NCI-H774 (cell line): ENCODE results near the gene NOXA1.

Experiments used
- DNase-seq: peaks from one replicate; lab custom pipeline; 2025; lab: John Stamatoyannopoulos, UW

The NOXA1 gene

DNA sequence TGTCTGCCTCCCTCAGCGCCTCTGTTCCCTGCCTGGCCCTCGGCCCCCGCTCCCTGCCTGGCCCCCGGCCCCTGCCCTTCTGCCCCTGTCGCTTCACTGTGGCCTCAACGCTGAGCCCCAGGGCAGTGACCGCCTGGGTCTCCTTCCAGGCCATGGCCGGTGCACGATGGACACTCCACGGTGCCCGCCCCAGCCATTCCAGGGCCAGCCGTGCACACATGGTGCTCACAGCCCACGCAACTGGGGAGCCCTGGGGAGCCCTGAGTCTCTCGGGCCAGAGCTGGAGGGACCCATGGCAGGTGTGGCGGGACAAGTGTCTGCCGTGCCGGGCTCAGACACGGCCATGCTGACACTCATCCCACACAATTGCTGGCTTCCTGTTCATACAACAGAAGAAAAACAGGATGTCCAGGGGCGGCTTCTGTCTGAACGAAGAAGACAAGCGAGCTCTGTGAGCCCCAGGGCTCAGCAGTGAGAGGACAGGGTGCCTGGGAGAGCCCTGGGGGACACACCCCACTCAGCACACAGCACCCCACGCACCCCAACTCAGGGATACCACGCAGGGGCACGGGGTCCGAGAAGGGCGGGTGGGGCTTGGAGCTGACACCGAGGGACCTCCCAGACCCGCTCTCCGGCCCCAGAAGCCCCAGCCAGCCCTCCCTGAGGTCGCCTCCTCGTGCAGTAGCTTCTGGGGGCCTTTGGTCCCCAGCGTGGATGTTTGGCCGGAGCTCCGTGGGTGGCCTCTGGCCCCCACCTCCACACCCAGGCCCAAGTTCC is 35.9 kb upstream of the NOXA1 start:
- DNase-seq, result no peak

DNA sequence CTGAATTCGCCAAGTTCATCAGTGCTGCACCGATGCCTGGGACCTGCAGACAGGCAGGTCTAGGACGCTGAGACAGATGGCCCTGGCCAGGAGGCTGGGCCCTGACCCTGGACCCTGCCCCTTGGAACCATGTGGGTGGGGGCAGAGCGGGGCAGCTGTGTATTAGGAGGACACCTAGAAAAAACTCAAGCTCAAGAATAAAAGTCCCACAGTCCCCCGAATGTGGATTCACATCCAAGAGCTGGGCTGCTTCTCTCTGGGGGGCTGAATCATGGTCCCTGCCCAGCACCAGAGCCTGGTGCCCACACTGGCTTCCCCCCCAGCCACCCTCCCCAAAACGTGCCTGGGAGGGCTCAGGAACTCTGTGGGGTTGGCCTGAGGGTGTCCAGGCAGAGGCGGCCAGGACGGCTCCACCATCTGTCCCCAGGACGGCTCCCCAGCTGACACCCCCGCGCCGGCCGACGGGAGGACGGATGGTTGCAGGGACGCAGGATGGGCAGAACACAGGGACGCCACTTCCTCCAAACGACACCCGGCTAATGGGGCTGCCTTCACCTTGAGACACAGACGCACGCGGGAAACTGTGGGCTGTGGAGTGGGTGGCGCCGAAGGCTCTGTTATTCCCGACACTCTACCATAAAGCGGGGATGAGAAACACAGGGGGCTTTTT is 35.2 kb upstream of the NOXA1 start:
- no peak for DNase-seq

DNA sequence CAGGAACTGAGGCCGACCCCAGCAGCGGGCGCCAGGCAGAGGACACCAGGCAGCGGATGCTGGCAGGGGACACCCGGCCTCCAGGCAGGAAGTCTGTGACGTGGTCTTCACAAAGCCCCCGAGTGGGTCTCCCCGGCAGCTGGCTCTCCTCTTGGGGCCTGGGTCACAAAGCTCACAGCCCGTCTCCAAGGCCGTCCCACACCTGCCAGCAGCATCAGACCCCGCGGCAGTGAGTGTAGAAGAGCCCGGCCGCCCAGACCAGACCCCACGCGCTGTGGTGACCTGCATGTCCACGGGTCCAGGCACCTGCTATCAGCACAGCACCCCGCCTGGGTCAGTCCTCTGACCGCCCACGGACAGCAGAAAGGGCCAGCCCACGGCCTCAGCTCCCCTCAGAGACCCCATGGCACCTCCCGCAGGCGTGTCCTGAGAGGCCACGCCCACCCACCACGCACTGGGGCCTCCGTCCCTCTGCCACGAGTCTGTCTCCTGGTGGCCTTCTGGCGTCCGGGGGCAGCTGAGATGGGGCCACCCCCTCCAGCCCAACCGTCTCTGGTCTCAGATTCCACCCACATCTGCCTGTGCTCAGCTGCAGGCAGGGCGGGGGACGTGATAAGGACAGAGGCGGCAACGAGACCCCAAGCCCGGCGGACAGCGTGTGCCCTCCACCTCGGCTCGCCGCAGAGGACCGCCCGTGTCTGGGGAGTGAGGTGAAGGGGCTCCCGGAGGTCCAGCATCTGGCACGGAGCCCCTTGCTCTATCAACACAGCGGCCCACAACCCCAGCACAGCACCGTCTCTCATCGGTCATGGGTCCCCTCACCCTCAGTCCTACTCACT is 34.4 kb upstream of the NOXA1 start:
- no peak for DNase-seq

DNA sequence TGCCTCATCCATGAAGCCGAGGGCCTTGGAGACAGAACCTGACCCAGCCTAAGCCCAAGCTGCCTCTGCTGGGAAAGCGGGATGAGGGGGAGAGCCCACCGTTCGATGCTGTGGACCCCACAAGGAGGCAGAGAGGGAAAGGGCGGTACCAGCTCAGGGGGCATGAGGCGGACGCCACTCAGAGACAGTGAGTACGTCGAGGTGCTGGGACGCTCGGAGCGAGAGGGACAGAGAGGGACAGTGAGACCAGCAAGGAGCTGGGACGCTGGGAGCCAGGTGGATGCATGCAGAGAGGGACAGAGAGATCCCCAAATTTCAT is 33.8 kb upstream of the NOXA1 start:
- no peak for DNase-seq

DNA sequence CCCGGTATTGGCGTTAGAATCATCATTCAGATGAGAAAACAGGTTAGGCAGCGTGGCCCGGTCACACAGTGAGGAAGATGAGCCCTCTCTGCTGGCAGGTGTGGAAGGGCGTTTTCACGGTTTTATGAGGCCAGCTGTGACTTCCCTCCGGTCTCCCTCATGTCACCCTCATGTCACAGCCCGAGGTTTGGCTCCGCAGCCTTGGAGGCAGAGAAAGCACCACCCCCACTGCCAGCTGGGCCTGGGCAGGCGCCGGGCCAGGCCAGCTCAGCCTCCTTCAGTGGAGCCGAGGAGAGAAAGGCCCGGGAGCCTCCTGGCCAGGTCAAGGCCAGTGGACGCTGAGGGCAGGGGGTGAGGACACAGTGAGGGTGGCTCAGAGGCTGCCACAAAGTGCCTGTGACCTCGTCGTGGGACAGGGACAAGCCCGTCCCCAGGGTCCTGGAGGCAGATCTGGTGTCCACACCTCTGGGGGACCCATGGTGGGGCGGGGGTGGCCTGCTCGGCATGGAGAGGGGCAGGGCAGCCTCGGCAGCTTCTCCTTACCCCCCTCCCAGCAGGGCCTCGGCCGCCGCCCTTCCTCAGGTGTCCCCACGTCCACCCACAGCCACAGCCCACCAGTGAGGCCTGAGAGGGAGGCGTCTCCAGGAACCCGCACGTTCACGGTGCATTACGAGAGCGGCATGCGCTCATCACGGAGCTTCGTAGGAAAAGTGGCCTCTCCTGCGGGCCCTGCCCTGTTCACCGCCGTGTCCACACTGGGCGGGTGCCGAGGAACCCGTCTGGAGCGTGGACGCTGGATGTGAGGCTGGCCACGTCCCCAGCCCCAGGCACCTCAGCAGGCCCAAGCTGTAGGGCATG is 32.4 kb upstream of the NOXA1 start:
- no peak for DNase-seq

DNA sequence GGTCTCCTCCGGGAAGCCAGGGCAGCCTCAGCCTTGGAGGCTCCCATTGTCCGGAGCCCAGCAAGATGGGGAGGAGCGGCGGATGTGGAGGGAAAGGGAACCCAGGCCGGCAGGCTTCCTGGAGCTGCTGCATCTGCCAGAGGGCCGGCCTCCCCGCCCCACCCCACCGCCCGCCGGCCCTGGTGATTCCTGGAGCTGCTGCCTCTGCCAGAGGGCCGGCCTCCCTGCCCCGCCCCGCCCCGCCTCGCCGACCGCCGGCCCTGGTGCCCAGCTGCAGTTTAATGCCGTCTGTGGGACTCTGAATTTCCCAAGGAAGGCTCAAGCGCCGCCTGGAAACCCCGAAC is 31.8 kb upstream of the NOXA1 start:
- DNase-seq, result no peak

DNA sequence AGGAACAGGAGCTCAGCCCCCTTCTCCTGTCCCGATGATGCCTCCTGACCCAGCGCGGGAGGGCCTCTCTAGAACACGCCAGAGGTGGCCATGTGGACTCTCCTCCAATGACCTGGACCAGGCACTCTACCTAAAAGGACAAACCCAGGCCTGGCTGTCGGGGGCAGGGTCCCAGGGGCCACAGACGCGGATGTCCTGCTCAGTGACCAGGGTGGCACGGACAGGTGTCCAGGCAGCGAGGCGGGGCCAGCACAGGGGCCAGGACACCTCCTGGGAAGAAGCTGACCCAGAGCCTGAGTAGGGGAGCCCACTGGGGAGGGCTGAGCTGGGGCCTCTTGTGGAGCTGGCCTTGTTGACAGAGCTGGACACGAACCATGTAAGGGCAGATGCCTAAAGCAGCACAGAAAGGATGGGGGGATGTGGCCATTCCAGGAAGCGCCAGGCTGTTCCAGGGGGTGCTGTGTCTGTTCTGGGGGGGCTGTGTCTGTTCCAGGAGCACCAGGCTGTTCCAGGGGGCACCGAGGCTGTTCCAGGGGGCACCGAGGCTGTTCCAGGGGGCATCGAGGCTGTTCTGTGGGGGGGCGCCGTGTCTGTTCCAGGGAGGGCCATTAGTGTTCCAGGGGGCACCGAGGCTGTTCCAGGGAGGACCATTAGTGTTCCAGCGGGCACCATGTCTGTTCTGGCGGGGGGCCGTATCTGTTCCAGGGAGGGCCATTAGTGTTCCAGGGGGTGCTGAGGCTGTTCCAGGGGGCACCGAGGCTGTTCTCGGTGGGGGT is 30.8 kb upstream of the NOXA1 start:
- no peak for DNase-seq

DNA sequence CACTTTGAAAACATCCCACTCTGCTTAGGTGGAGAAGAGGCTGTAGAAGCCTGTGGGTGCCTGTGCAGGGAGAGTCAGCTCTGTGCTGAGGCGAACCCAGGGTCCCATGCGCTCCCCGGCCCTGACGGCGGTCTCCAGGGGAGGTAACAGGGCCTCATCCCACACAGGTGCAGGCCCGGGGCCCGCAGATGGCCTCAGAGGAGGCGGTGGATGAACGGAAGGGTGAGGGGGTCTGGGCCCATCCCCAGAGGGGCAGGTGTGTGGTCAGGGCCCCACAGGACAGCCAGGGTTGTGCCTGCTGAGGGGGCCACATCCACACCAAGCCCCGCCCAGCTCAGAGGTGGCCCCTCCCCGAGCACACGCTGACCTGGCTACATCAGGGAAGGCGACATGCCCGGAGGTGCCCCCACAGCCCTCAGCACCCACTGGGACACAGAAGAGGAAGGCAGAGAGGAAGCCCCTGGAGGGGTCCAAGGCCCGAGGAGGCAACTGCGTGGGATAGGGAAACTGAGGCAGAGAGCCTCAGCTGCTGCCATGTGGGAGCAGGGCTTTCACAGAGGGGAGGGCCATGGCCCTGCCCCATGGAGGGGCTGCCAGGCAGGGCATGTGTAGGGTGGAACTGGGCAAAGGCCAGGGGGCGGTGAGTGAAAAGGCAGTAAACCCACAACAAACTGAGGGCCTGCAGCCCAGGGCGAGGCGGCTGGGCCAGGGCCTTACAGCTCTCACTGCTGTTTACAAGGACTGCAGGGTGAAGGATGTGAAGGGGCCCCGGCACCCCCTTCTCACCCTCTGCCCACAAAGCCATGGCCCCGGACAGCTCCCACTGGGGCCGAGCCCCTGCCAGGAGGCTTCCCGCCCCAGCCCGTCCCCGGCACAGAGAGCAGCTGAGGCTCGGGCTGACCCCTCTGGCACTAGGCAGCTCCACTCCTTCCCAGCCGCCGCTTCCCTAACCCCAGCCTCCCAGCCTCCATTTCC is 29.7 kb upstream of the NOXA1 start:
- DNase-seq, result no peak

DNA sequence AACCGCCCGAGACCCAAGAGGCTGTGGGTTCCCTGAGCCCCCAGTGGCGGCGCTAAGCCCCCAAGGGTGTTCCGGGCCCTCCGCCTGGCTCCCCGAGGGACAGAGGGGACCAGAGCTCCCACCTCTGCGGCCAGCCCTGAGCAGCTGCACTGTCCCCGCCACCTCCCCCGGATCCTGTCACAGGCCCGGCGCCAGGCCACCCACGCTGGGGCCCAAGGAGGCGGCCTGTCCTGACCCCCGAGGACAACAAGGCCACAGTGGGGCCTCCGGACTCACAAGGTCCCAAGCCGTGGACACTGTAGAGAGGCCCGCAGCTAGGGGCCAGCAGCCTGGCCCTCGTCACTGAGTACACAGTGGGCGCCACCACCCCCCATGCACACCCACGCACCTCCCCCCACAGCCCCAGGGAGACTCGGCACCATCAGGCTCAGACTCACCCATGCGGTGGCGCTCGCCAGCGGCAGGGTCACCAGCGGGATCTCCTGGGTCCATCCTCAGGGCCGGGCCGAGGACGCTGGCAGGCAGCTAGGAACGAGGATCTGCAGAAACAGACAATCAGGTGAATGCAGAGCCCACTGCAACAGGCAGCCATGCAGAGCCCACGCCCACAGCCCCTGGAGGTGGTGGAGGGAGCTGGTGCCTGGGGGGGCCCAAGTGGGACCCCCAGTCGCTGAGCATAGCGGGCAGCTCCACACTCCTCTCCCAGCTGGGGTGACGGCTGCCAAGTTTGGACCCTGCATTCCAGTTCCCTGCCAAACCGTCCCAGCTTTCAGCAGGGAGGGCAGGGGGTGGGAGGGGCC is 28.1 kb upstream of the NOXA1 start:
- no peak for DNase-seq

DNA sequence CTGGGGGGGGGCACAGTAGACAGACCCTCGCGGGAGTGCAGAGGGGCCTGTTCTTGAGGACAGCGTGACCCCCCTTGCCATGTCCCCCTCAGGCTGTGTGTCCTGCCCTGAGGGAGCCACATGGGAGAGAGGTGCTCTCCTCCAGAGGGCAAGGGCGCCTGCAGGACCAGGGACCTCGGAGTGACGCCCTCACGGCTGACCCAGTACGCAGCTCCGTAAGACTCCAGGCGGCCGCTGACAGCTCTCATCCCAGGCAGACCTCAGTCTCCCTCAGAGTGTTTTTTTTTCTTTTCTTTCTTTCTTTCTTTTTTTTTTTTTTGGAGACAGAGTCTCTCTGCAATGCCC is 27.6 kb upstream of the NOXA1 start:
- no peak for DNase-seq

DNA sequence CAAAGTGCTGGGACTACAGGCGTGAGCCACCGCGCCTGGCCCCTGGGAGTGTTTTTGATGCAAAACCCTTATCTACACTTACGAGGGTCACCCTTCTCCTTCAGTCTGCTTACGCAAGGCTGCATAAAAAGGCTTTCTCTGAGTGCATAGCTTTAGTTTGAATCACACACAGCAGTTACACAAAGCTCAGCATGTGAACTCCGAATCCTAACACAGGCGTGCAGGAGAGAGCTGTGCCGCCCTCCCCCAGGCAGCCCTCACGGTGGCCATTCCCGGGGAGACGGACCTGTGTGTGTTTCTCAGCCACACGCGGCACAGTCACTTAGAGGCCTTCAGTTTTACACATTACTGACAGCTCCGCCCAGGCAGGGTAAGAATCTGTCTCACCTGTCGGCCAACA is 27.0 kb upstream of the NOXA1 start:
- DNase-seq, result no peak

DNA sequence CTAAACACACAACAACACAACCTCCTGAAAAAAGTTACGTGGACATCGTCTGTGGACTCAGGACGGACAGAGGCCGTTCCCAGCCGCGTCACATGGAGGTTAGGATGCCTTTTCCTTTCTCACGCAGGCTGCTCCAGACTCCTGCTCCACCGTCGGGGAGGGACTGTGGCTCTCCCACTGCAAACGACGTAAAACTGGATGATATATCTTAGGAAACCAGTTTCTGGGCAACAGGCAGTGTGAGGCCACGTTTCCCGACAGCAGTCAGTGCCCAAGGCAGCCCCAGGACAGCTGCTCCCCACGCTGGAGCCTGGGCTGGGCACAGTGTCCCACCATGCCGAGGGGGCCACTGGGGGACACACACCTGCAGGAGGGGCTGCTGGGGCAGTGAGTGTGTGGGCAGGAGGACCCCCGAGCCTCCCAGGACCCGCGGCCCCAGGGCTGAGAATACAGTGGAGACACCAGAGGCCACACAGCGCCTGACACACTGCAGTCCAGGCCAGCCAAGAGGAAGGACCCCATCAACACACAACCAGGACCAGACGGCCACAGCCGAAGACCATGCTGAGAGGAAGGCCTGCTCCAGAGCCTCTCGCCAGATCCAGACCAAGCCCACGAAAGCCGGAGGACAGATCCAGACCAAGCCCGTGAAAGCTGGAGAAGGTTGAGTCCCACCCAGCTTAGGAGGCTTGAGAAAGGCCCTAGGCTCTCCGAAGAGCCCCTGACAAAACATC is 26.4 kb upstream of the NOXA1 start:
- DNase-seq, result no peak

DNA sequence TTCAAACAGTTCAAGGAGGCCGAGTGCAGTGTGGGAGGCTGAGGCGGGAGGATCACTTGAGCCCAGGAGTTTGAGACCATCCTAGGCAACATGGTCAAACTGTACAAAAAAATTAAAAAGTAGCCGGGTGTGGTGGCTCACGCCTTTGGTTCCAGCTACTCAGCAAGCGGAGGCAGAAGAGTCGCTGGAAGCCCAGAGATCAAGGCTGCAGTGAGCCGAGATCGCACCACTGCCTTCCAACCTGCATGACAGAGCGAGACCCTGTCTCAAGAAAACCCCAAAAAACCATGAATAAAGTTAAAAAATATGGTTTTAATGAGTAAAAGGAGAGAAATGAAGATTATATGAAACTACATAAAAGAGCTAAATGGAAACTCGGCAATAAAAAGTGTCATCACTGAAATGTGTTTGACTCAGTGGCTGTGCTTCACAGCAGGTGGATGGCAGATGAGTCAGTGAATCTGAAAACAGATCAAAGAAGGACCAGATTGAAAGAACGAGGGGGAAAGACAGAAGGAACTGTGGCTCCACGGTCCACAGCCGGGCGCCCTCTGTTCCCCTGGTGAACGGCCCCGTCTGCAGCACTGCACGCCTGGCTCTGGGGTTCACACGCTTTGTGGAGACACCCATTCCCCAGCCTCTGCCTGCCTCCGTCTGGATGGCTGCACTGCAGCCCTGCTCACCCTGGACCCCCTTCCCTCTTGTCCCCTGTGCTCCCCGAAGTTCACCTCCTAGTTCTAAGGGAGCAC is 25.3 kb upstream of the NOXA1 start:
- no peak for DNase-seq

DNA sequence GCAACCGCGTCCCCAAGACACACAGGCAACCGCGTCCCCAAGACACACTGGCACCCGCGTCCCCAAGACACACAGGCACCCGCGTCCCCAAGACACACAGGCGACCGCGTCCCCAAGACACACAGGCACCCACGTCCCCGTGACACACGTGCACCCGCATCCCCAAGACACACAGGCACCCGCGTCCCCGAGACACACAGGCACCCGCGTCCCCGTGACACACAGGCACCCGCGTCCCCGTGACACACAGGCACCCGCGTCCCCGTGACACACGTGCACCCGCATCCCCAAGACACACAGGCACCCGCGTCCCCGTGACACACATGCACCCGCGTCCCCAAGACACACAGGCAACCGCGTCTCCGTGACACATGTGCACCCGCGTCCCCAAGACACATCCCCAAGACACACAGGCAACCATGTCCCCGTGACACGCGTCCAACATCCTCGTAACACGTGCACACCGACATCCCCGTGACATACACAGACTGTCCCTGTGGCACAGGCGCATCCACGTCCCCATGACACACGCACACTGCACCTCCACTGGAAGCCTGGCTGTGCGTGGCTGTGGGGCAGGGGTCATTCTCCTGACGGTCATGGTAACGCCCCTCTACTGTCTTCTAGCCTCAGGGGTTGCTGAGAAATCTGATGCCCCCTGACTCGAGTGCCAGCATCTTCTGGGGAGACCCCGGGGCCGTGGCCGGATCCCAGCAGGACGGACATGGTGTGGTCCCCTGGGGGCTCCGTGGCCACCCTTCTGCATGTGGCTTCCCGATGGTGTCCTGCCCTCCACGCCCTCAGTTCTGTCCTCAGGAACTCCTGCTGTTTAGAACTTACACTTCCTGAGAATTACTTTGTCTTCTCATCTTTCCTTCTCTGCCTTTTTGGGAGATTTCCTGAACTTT is 24.4 kb upstream of the NOXA1 start:
- no peak for DNase-seq

DNA sequence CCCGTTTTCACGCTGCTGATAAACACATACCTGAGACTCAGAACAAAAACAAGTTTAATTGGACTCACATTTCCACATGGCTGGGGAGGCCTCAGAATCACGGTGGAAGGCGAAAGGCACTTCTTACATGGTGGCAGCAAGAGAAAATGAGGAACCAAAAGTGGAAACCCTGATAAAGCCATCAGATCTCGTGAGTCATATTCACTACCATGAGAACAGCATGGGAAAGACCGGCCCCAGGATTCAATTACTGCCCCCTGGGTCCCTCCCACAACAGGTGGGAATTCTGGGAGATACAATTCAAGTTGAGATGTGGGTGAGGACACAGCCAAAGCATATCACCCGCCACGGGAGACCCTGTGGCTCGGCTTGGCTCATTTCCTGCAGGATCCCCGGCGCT is 20.4 kb upstream of the NOXA1 start:
- DNase-seq, result no peak

DNA sequence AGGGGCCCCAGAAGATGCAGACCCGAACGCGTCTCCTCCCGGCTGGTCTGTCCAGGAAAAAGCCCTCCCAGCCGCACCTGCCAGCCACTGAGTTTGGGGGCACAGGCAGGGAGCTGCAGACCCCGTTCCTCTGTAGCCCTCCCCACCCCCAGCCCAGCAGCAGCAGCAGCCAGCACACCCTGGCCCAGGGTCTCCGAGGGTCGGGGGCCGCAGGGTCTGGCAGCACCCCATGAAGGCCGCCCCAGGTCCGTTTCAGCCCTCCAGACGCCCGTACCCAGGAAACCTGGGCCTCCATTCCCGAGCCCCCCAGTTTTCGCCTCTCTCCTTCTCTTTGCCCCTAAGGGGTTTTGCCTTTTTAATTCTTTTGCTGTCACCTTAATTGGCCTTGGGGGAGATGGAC is 19.9 kb upstream of the NOXA1 start:
- no peak for DNase-seq

DNA sequence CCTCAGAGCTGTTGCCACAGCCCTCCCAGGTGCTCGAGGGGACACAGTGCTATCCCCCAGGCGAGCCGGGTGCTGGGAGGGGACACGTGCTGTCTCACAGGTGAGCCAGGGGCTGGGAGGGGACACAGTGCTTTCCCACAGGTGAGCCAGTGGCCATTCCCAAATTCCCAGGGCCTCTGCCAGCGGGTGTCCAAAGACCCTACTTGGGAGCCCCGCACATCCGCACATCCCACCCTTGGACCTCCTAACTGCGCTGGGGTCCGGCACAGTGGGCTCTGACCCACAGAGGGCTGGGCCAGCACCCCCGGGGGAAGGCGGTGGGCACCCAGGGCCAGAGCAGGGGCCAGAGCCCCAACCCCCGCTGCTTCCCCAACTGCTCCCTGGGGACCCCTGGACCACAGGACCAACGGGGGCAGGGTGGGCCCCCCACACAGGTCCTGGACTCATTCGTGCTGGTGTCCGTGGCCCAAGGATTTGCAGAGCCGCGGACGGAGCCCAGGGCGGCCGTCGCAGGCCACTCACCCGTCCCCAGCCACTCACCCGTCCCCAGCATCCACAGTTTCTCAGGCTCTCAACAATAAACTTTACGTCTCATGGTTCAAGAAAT is 18.1 kb upstream of the NOXA1 start:
- no peak for DNase-seq
